ENCODE measurements around the gene C11orf98.

The C11orf98 gene

DNA sequence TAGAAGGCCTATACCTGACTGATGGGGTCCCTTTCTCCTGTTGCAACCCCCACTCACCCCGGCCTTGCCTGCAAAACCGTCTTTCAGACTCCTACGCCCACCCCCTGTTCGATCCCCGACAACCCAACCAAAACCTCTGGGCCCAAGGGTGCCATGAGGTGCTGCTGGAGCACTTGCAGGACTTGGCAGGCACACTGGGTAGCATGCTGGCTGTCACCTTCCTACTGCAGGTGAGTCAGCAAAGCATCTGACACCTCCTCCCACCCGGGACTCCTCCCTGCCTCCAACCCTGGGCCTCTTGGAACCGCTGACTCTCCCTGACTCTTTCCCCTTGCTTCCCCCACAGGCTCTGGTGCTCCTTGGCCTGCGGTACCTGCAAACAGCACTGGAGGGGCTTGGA lies 50.7 kb downstream of the C11orf98 start:
- TF ChIP-seq ARNT (IDR thresholded peaks at IDR 0.05): no peak
- no peak for TF ChIP-seq TARDBP (IDR thresholded peaks at IDR 0.05)
- no peak for TF ChIP-seq L3MBTL2 (conservative IDR thresholded peaks at IDR 0.05)
- TF ChIP-seq FOXM1 (IDR thresholded peaks at IDR 0.05; ENCODE audit: borderline replicate concordance): no peak
- no peak for TF ChIP-seq SUZ12 (IDR thresholded peaks at IDR 0.05)
- TF ChIP-seq ELF4 (IDR thresholded peaks at IDR 0.05): no peak
- no peak for DNase-seq (ENCODE audit: extremely low spot score)
- CTCF ChIA-PET: no interaction called here
- POLR2A ChIA-PET: interaction anchor here (2.1 kb wide), 1 partner anchor 23 kb away, joined by 6 read pairs; the partner anchor contains the start of gene TUT1

DNA sequence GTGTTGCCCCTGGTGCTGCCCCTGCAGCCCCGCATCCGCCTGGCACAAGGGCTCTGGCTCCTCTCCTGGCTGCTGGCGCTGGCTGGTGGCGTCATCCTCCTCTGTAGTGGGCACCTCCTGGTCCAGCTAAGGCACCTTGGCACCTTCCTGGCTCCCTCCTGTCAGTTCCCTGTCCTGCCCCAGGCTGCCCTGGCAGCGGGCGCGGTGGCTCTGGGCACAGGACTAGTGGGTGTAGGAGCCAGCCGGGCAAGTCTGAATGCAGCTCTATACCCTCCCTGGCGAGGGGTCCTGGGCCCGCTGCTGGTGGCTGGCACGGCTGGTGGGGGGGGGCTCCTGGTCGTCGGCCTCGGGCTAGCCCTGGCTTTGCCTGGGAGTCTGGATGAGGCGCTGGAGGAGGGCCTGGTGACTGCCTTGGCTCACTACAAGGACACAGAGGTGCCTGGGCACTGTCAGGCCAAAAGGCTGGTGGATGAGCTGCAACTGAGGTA lies 51.7 kb downstream of the C11orf98 start:
- no peak for TF ChIP-seq HDGF (IDR thresholded peaks at IDR 0.05; ENCODE audit: borderline replicate concordance)
- no peak for TF ChIP-seq NFRKB (IDR thresholded peaks at IDR 0.05)
- TF ChIP-seq BHLHE40 (IDR thresholded peaks at IDR 0.05; ENCODE audit: borderline replicate concordance): no peak
- no peak for TF ChIP-seq ZNF384 (IDR thresholded peaks at IDR 0.05)
- TF ChIP-seq FOXA1 (IDR thresholded peaks at IDR 0.05): no peak
- TF ChIP-seq SP1 (IDR thresholded peaks at IDR 0.05): no peak
- no peak for TF ChIP-seq FOXM1 (IDR thresholded peaks at IDR 0.05; ENCODE audit: borderline replicate concordance)
- TF ChIP-seq, protein P1, sequence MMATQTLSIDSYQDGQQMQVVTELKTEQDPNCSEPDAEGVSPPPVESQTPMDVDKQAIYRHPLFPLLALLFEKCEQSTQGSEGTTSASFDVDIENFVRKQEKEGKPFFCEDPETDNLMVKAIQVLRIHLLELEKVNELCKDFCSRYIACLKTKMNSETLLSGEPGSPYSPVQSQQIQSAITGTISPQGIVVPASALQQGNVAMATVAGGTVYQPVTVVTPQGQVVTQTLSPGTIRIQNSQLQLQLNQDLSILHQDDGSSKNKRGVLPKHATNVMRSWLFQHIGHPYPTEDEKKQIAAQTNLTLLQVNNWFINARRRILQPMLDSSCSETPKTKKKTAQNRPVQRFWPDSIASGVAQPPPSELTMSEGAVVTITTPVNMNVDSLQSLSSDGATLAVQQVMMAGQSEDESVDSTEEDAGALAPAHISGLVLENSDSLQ (IDR thresholded peaks at IDR 0.05): no peak
- no peak for TF ChIP-seq TARDBP (IDR thresholded peaks at IDR 0.05)
- TF ChIP-seq FOXK2 (IDR thresholded peaks at IDR 0.05): no peak
- TF ChIP-seq CTBP1 (IDR thresholded peaks at IDR 0.05; ENCODE audit: borderline replicate concordance): no peak
- no peak for TF ChIP-seq ELF4 (IDR thresholded peaks at IDR 0.05)
- TF ChIP-seq ARNT (IDR thresholded peaks at IDR 0.05): no peak
- no peak for TF ChIP-seq SUZ12 (IDR thresholded peaks at IDR 0.05)
- TF ChIP-seq L3MBTL2 (conservative IDR thresholded peaks at IDR 0.05): no peak
- ChIA-PET CTCF (interaction anchor here (0.8 kb wide), 1 partner anchor 9 kb away, joined by 3 read pairs; no protein-coding TSS in a partner anchor), POLR2A (interaction anchor here (1.0 to 3.0 kb wide), 3 partner anchors 9 to 21 kb away, joined by 4 to 21 read pairs (median 4); partner anchors contain the start of genes B3GAT3, MTA2 and TUT1)
- DNase-seq (ENCODE audit: extremely low spot score): no peak
